SK-N-SH (cell line): ENCODE data around the gene IGF1R.

Experiments
- CTCF ChIP-seq: fragments of 200-600 bp; sonication (generic); IDR thresholded peaks from 2 replicates; pipeline ENCODE4 v1.6.1; 2017; ENCODE audit warnings: antibody characterized with exemption, mild to moderate bottlenecking, moderate library complexity
- FOSL2 ChIP-seq: IDR thresholded peaks from 2 replicates; pipeline ENCODE4 v1.4.0; 2012; ENCODE audit warnings: low read depth, mild to moderate bottlenecking, moderate library complexity, borderline replicate concordance
- FOXJ3 ChIP-seq: sonication (generic); formaldehyde crosslinking; IDR thresholded peaks from 2 replicates; pipeline ENCODE4 v1.5.1; 2020; ENCODE audit warnings: mild to moderate bottlenecking, missing genetic modification reagents
- GABPA ChIP-seq: IDR thresholded peaks from 2 replicates; pipeline ENCODE4 v1.4.0; 2012; ENCODE audit warnings: low read depth, mild to moderate bottlenecking
- GATA2 ChIP-seq: sonication (generic); formaldehyde crosslinking; IDR thresholded peaks from 2 replicates; pipeline ENCODE4 v1.5.0; 2020; ENCODE audit warnings: mild to moderate bottlenecking, missing genetic modification reagents
- JUND ChIP-seq: IDR thresholded peaks from 2 replicates; pipeline ENCODE4 v1.4.0; 2012
- POLR2AphosphoS5 ChIP-seq: IDR thresholded peaks from 2 replicates; pipeline ENCODE4 v1.6.1; 2012; ENCODE audit warnings: low read depth, low read length
- SIN3A ChIP-seq: IDR thresholded peaks from 2 replicates; pipeline ENCODE4 v1.6.1; 2012; ENCODE audit warnings: low read depth, mild to moderate bottlenecking, low read length, moderate library complexity, borderline replicate concordance
- TF ChIP-seq, protein P1 (sequence below): IDR thresholded peaks from 2 replicates; pipeline ENCODE4 v1.4.0; 2012; ENCODE audit warnings: low read depth, borderline replicate concordance

DNA sequence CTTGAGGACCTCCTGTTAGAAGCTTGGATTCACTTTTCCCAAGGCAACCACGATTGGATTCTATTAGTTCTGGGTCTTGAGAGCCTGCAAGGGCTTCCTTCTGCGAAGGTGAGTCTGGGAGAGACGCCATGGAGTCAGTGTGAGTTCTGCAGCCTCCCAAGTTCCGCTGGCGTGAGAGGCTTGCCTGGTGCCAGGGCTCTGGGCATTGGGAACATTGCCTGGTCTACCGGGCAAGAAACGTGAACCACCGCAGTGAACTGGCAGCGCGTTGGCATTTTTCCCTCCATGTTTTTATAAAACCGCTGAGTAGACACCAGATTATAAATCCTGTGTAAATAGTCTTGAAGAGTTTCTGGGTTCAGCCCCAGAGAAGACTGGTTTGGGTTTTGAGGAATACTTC, 160.9 kb downstream of the IGF1R start:
- TF ChIP-seq, protein P1, sequence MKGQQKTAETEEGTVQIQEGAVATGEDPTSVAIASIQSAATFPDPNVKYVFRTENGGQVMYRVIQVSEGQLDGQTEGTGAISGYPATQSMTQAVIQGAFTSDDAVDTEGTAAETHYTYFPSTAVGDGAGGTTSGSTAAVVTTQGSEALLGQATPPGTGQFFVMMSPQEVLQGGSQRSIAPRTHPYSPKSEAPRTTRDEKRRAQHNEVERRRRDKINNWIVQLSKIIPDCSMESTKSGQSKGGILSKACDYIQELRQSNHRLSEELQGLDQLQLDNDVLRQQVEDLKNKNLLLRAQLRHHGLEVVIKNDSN, result no peak
- TF ChIP-seq GATA2 (no peak), FOSL2 (no peak), CTCF (no peak), GABPA (no peak), SIN3A (no peak), FOXJ3 (CRISPR knock-in tag) (no peak), POLR2AphosphoS5 (no peak), JUND (no peak)
